Pancreas (tissue), 10 donors: Measurements from ENCODE around the gene PARP8. TPM values are rescaled to one million over a fixed set of nuclear protein-coding genes. Genes with fewer than 3 reads are reported as not detected.
A peak's percentile ranks its signal among the peaks of the same experiment; 100 is the strongest.

Source experiments
- ATAC-seq, 4 donors: fragments of 200-7000 bp; cut with Tn5 transposase; one replicate each; pipeline versions ENCODE4 v1.8.0 to v1.9.1; 2020; ENCODE audit warnings: mild to moderate bottlenecking in 4 of 4, moderate library complexity in 4 of 4
- DNase-seq, 6 donors: peaks; one replicate each; pipeline ENCODE4 v3.0.0-alpha.2; 2020
- FAIRE-seq: peaks from 2 replicates; lab custom pipeline; 2012; peaks lifted over from hg19 to GRCh38; lab: Jason Lieb, UNC
- H3K27ac ChIP-seq, 4 donors: fragments of 200-600 bp; sonication (generic); 1 replicate in 3 of 4; 2 replicates in 1 of 4; pipeline versions ENCODE4 v1.5.0 to v1.8.0; 2020
- H3K27me3 ChIP-seq, 4 donors: fragments of 200-600 bp; one replicate each; pipeline ENCODE4 v1.8.0; 2021
- H3K36me3 ChIP-seq, 3 donors: fragments of 200-600 bp; sonication (generic) in 1 of 3; one replicate each; pipeline versions ENCODE4 v1.5.0 to v1.8.0; 2020 to 2021
- H3K4me1 ChIP-seq, 3 donors: fragments of 200-600 bp; one replicate each; pipeline ENCODE4 v1.8.0; 2021
- H3K4me3 ChIP-seq, 4 donors: fragments of 200-600 bp; sonication (generic) in 2 of 4; one replicate each; pipeline versions ENCODE4 v1.5.0 to v1.8.0; 2020 to 2021
- H3K9me3 ChIP-seq, 4 donors: fragments of 200-600 bp; one replicate each; pipeline ENCODE4 v1.8.0; 2021
- CTCF ChIP-seq, 4 donors: fragments of 200-600 bp; sonication (generic) in 3 of 4; IDR thresholded peaks; one replicate each; pipeline versions ENCODE4 v1.5.0 to v1.8.0; 2021; ENCODE audit warnings: antibody characterized with exemption in 4 of 4
- WGBS, 2 donors: extraction: QIAGEN DNeasy Blood & Tissue Kit; methylation state at CpG; one replicate each; pipeline ENCODE4 v1.1.7; 2013; 5-methylcytosine and 5-hydroxymethylcytosine counted together
- intact Hi-C, 3 donors: fragments of 100-400 bp; cut with DNase I; formaldehyde crosslinking; loops; one replicate each; pipeline versions ENCODE4 v1.11.1 to v1.14.2; 2022
- polyA plus RNA-seq, 2 donors: library from polyadenylated mRNA; stranded (reverse); fragments of 200-250 nt; gene quantifications; one replicate each; pipeline ENCODE4 v1.2.3, GENCODE V29; 2013
- total RNA-seq, 6 donors: library from RNA; stranded (reverse); fragmentation: NEBNext Ultra II Directional in 4 of 6; extraction: Animal tissue kit (Norgen Biotek cat#: 25700) in 4 of 6; gene quantifications; one replicate each; pipeline versions ENCODE4 v1.2.1 to v1.2.4, GENCODE V29; 2021 to 2023
- donor health status: healthy with polysubstance abuse.
- donor health status: DM: no; HTN: no; CAD: no; lungs with moderate emphysema.
- donor health status: DM: no; HTN: no; CAD: no.
- donor health status: control.
- donor health status: control.
- donor health status: Bipolar disorder and iron deficiency.
- donor health status: DM: yes; HTN: yes; CAD: no.
- donor health status: DM: no; HTN: no; CAD: no.
- donor health status: DM: no; HTN: no; CAD: no.
- donor health status: DM: yes; HTN: yes; CAD: no.

Gene PARP8
- total and polyA plus RNA-seq, 8 donors: 4.7 to 25.0 (median 13.4) TPM

GRCh38 chr5:50715001-50715400, 48.6 kb downstream of the PARP8 start:
- ATAC-seq (no peak), FAIRE-seq (no peak), DNase-seq (no peak)
- Histone ChIP-seq H3K9me3 (no peaks in the 10 kb centered on the region), H3K27me3 (no peaks in the 10 kb centered on the region), H3K4me3 (no peak overlapping the region), H3K27ac (no peak overlapping the region), H3K36me3 (no peaks in the 10 kb centered on the region), H3K4me1 (peaks cover 0 to 22% (median 15%) of the 10 kb centered on the region in 3 donors)
- no peak for TF ChIP-seq CTCF (IDR thresholded peaks at IDR 0.05)
- WGBS, 2 donors: 93 to 96% methylated on average over 5 of the region's 5 CpGs
- intact Hi-C loops: no loop called here

- intact Hi-C loops: no loop called here
- DNase-seq: no peak
- Histone ChIP-seq H3K4me1 (peaks cover 0 to 17% (median 9%) of the 10 kb centered on the region in 3 donors), H3K9me3 (no peaks in the 10 kb centered on the region), H3K27me3 (no peaks in the 10 kb centered on the region), H3K36me3 (no peaks in the 10 kb centered on the region), H3K27ac (no peak overlapping the region), H3K4me3 (no peak overlapping the region)
- ATAC-seq: no peak
- 92 to 99% methylated on average over 2 of the region's 2 CpGs for WGBS, 2 donors
- no peak for TF ChIP-seq CTCF (IDR thresholded peaks at IDR 0.05)
- no peak for FAIRE-seq
Measured at GRCh38 chr5:50716134-50716533, 49.7 kb downstream of the PARP8 start.

- no peak for DNase-seq
- intact Hi-C loops: no loop called here
- TF ChIP-seq CTCF (IDR thresholded peaks at IDR 0.05): no peak
- peak; percentile 50 to 84 (median 80) for ATAC-seq
- no peaks in the 10 kb centered on the region for H3K27me3 ChIP-seq
- WGBS, 2 donors: 48 to 56% methylated on average over 2 of the region's 2 CpGs
- no peak for FAIRE-seq
- no peaks in the 10 kb centered on the region for H3K9me3 ChIP-seq
- H3K36me3 ChIP-seq: no peaks in the 10 kb centered on the region
- H3K4me3 ChIP-seq: no peak overlapping the region
- H3K4me1 ChIP-seq: peaks cover 0 to 4% (median 2%) of the 10 kb centered on the region in 3 donors
- H3K27ac ChIP-seq: peak overlapping the region in 2 of 4 donors; percentile 7 to 45
Measured at GRCh38 chr5:50717651-50718050, 51.2 kb downstream of the PARP8 start.

- H3K4me3 ChIP-seq: no peak overlapping the region
- ATAC-seq (no peak), FAIRE-seq (no peak), DNase-seq (no peak)
- 78 to 81% methylated on average over 4 of the region's 4 CpGs for WGBS, 2 donors
- intact Hi-C loops: no loop called here
- H3K9me3 ChIP-seq: no peaks in the 10 kb centered on the region
- no peaks in the 10 kb centered on the region for H3K36me3 ChIP-seq
- TF ChIP-seq CTCF (IDR thresholded peaks at IDR 0.05): no peak
- peaks cover 0 to 4% (median 0%) of the 10 kb centered on the region in 3 donors for H3K4me1 ChIP-seq
- H3K27ac ChIP-seq: no peak overlapping the region
- no peaks in the 10 kb centered on the region for H3K27me3 ChIP-seq
Measured at GRCh38 chr5:50720061-50720710, 53.7 kb downstream of the PARP8 start.

- H3K27me3 ChIP-seq: no peaks in the 10 kb centered on the region
- no peak overlapping the region for H3K4me3 ChIP-seq
- H3K4me1 ChIP-seq: peaks cover 0 to 12% (median 7%) of the 10 kb centered on the region in 3 donors
- no peak for TF ChIP-seq CTCF (IDR thresholded peaks at IDR 0.05)
- WGBS, 2 donors: 91 to 95% methylated on average over 4 of the region's 4 CpGs
- ATAC-seq (no peak), DNase-seq (no peak), FAIRE-seq (no peak)
- H3K36me3 ChIP-seq: no peaks in the 10 kb centered on the region
- intact Hi-C loops: no loop called here
- H3K9me3 ChIP-seq: no peaks in the 10 kb centered on the region
- no peak overlapping the region for H3K27ac ChIP-seq
Measured at GRCh38 chr5:50722223-50722622, 55.8 kb downstream of the PARP8 start.
